AG04450 (cell line): ENCODE data around the gene CLDN10. TPM values are rescaled to one million over a fixed set of nuclear protein-coding genes. Genes with fewer than 3 reads are reported as not detected.

Experiments used
- CTCF ChIA-PET: fragments of 300-600, 350-600 bp; formaldehyde crosslinking; extraction: SDS; loops from one replicate; lab custom pipeline; 2022; ENCODE audit warnings: antibody characterized with exemption, inconsistent platforms; lab: Charles Lee
- POLR2A ChIA-PET: fragments of 350-600 bp; formaldehyde crosslinking; extraction: SDS; loops from one replicate; lab custom pipeline; 2021; ENCODE audit warnings: antibody characterized with exemption, inconsistent platforms; lab: Yijun Ruan, JAX
- DNase-seq: peaks from one replicate; pipeline ENCODE4 v3.0.0-alpha.2; 2011; ENCODE audit warnings: low read depth, low spot score
- H3K27ac ChIP-seq: one replicate; pipeline ENCODE4 v1.5.1; 2012; ENCODE audit warnings: low read depth, low read length, control low read depth
- H3K27me3 ChIP-seq: one replicate; pipeline ENCODE4 v1.6.0; 2012; ENCODE audit warnings: low read length; ENCODE audit not compliant: control insufficient read depth, insufficient read depth
- H3K4me3 ChIP-seq: 2 replicates; pipeline ENCODE4 v1.5.1; 2011; ENCODE audit warnings: mild to moderate bottlenecking, low read depth, low read length, control low read depth
- H3K9me3 ChIP-seq: 2 replicates; pipeline ENCODE4 v1.5.1; 2012; ENCODE audit warnings: low read length; ENCODE audit not compliant: control insufficient read depth, insufficient read depth
- CTCF ChIP-seq: IDR thresholded peaks from 2 replicates; pipeline ENCODE4 v1.5.1; 2011; ENCODE audit warnings: low read depth, low read length, control low read depth, inconsistent platforms
- polyA plus RNA-seq: library from polyadenylated mRNA; depleted of rRNA; stranded (reverse); fragments of >200 nt; gene quantifications from 2 replicates; pipeline ENCODE4 v1.2.3, GENCODE V29; 2011

CLDN10 gene
- polyA plus RNA-seq, 1 experiment: not detected

- Histone ChIP-seq H3K27me3 (peaks cover 41% of the 10 kb centered on the region), H3K4me3 (no peak overlapping the region), H3K9me3 (no peaks in the 10 kb centered on the region), H3K27ac (no peak overlapping the region)
- ChIA-PET POLR2A (interaction anchor here (0.6 kb wide), 1 partner anchor 8 kb away, joined by 9 read pairs; no protein-coding TSS in a partner anchor), CTCF (interaction anchor here (1.3 kb wide), 1 partner anchor 9 kb away, joined by 5 read pairs; no protein-coding TSS in a partner anchor)
- no peak for TF ChIP-seq CTCF
- no peak for DNase-seq
These were observed 5.6 kb upstream of the CLDN10 start for GRCh38 chr13:95546919-95547318.

- H3K27me3 ChIP-seq: peaks cover 47% of the 10 kb centered on the region
- H3K27ac ChIP-seq: no peak overlapping the region
- CTCF ChIA-PET: interaction anchor here (1.3 kb wide), 1 partner anchor 10 kb away, joined by 5 read pairs; no protein-coding TSS in a partner anchor
- no peak for DNase-seq
- POLR2A ChIA-PET: no interaction called here
- no peak overlapping the region for H3K4me3 ChIP-seq
- peaks cover under 1% of the 10 kb centered on the region; the same call in 1 of the 2 replicates for H3K9me3 ChIP-seq
- TF ChIP-seq CTCF: no peak
These were observed 4.9 kb upstream of the CLDN10 start for GRCh38 chr13:95547531-95548167.

GRCh38 chr13:95552208-95552538, 347 bp upstream of the CLDN10 start:
- ChIA-PET POLR2A (no interaction called here), CTCF (no interaction called here)
- TF ChIP-seq CTCF: no peak
- Histone ChIP-seq H3K9me3 (peaks cover 9% of the 10 kb centered on the region), H3K27ac (no peak overlapping the region), H3K27me3 (peaks cover 58% of the 10 kb centered on the region), H3K4me3 (no peak overlapping the region)
- DNase-seq: no peak

- H3K4me3 ChIP-seq: no peak overlapping the region
- no peak for DNase-seq
- TF ChIP-seq CTCF: no peak
- H3K9me3 ChIP-seq: peaks cover 9% of the 10 kb centered on the region
- ChIA-PET POLR2A (no interaction called here), CTCF (no interaction called here)
- peaks cover 67% of the 10 kb centered on the region for H3K27me3 ChIP-seq
- no peak overlapping the region for H3K27ac ChIP-seq
These were observed 1.3 kb downstream of the CLDN10 start for GRCh38 chr13:95553581-95554385.

- DNase-seq: no peak
- no peak overlapping the region for H3K27ac ChIP-seq
- peaks cover 9% of the 10 kb centered on the region for H3K9me3 ChIP-seq
- no peak overlapping the region for H3K4me3 ChIP-seq
- H3K27me3 ChIP-seq: peaks cover 51% of the 10 kb centered on the region
- CTCF ChIA-PET: interaction anchor here (0.8 kb wide), 1 partner anchor 20 kb away, joined by 3 read pairs; no protein-coding TSS in a partner anchor
- POLR2A ChIA-PET: no interaction called here
- no peak for TF ChIP-seq CTCF
These were observed 4.5 kb downstream of the CLDN10 start for GRCh38 chr13:95557013-95557412.
